HepG2 (cell line): Measurements from ENCODE around the gene MYO3B. TPM values are rescaled to one million over a fixed set of nuclear protein-coding genes. Genes with fewer than 3 reads are reported as not detected.

Experiments
- ATAC-seq: fragments of 200-7000 bp; cut with Tn5 transposase; 3 replicates; pipeline ENCODE4 v1.9.1; 2020; ENCODE audit warnings: mild to moderate bottlenecking, moderate library complexity
- BruUV-seq: library from RNA; stranded (reverse); fragments of 400-500 nt; replicated peaks from 2 replicates; lab custom pipeline; 2021; lab: Mats Ljungman, UMichigan
- CTCF ChIA-PET: fragments of 300-600 bp; formaldehyde crosslinking; extraction: SDS; loops from one replicate; lab custom pipeline; 2021; ENCODE audit warnings: low total read pairs, inconsistent platforms, low intra/inter-chr PET ratio; lab: Yijun Ruan, JAX
- POLR2A ChIA-PET: fragments of 350-600 bp; sonication (Branson Sonifier 250); formaldehyde crosslinking; loops from one replicate; lab custom pipeline; 2020; ENCODE audit warnings: antibody characterized with exemption, inconsistent platforms; lab: Yijun Ruan, JAX
- DNase-seq: peaks from one replicate; pipeline ENCODE4 v3.0.0-alpha.2; 2015; ENCODE audit warnings: low spot score
- FAIRE-seq: peaks from 3 replicates; lab custom pipeline; 2011; peaks lifted over from hg19 to GRCh38; lab: Jason Lieb, UNC
- H2AFZ ChIP-seq: one replicate; pipeline ENCODE4 v1.6.1; 2011; ENCODE audit warnings: low read length, inconsistent platforms
- H3K27ac ChIP-seq: fragments of 300-600 bp; 3 replicates; pipeline ENCODE4 v1.8.0; 2011; ENCODE audit warnings: mixed run types, mild to moderate bottlenecking, mixed read lengths, low read length, inconsistent platforms; ENCODE audit not compliant: insufficient read depth; ENCODE audit errors: extremely low read length
- H3K27me3 ChIP-seq, 2 experiments: fragments of 200-600 bp in 1 of 2; 2 replicates in 1 of 2; 3 replicates in 1 of 2; pipeline versions ENCODE4 v1.6.0 to v1.8.0; 2011; ENCODE audit warnings: low read length in 2 of 2, mild to moderate bottlenecking in 2 of 2, moderate library complexity in 2 of 2, inconsistent platforms in 1 of 2; ENCODE audit not compliant: insufficient read depth in 2 of 2, control insufficient read depth in 1 of 2
- H3K36me3 ChIP-seq, 2 experiments: fragments of 200-600 bp in 1 of 2; replicated peaks in 1 of 2; 2 replicates in 1 of 2; 3 replicates in 1 of 2; pipeline versions ENCODE4 v1.5.1 to v1.8.0; 2011; ENCODE audit warnings: low read length in 2 of 2, inconsistent platforms in 1 of 2; ENCODE audit not compliant: insufficient read depth in 2 of 2, control insufficient read depth in 1 of 2
- H3K4me1 ChIP-seq: 2 replicates; pipeline ENCODE4 v1.5.1; 2012; ENCODE audit warnings: low read length, inconsistent platforms; ENCODE audit not compliant: insufficient read depth
- H3K4me2 ChIP-seq: 2 replicates; pipeline ENCODE4 v1.6.0; 2011; ENCODE audit warnings: low read depth, low read length, inconsistent platforms
- H3K4me3 ChIP-seq, 3 experiments: fragments of 200-600 bp in 1 of 3; sonication (generic), shearing (Covaris generic) in 1 of 3; replicated peaks in 1 of 3; 2 replicates each; pipeline ENCODE4 v1.5.1; 2011 to 2016; ENCODE audit warnings: low read length in 3 of 3, inconsistent platforms in 2 of 3, low read depth in 2 of 3, mild to moderate bottlenecking in 2 of 3, control low read depth in 1 of 3, mixed read lengths in 1 of 3; ENCODE audit not compliant: insufficient read depth in 1 of 3
- H3K79me2 ChIP-seq: one replicate; pipeline ENCODE4 v1.6.1; 2011; ENCODE audit warnings: low read length, inconsistent platforms; ENCODE audit not compliant: insufficient read depth
- H3K9ac ChIP-seq: 2 replicates; pipeline ENCODE4 v1.6.0; 2011; ENCODE audit warnings: mild to moderate bottlenecking, low read depth, low read length, inconsistent platforms; ENCODE audit not compliant: insufficient read depth
- H3K9me3 ChIP-seq: 2 replicates; pipeline ENCODE4 v1.5.1; 2012; ENCODE audit warnings: mild to moderate bottlenecking, low read length
- H4K20me1 ChIP-seq: 2 replicates; pipeline ENCODE4 v1.6.0; 2011; ENCODE audit warnings: inconsistent platforms, mild to moderate bottlenecking, low read length, moderate library complexity; ENCODE audit not compliant: insufficient read depth
- MLXIP ChIP-seq: sonication (generic); formaldehyde crosslinking; IDR thresholded peaks from 2 replicates; pipeline ENCODE4 v1.9.0; 2021; ENCODE audit warnings: missing genetic modification reagents, borderline replicate concordance
- MNT ChIP-seq: fragments of 450-650 bp; IDR thresholded peaks from 2 replicates; pipeline ENCODE4 v1.6.1; 2016
- PCBP2 ChIP-seq: fragments of 200-400 bp; formaldehyde crosslinking; optimal IDR thresholded peaks from 2 replicates; pipeline ENCODE3; 2018; ENCODE audit warnings: low read length, low read depth; ENCODE audit not compliant: poor library complexity, severe bottlenecking
- ZNF550 ChIP-seq: sonication (generic); formaldehyde crosslinking; IDR thresholded peaks from 2 replicates; pipeline ENCODE4 v1.4.0; 2020; ENCODE audit warnings: mild to moderate bottlenecking, missing genetic modification reagents, borderline replicate concordance
- WGBS: methylation state at CpG from one replicate; pipeline ENCODE4 v1.1.6; 2017; ENCODE audit warnings: low lambda C conversion rate; 5-methylcytosine and 5-hydroxymethylcytosine counted together
- in situ Hi-C: cut with HindIII; loops from 2 replicates; pipeline ENCODE4 v1.10.0; 2017; ENCODE audit warnings: low pct_unique_long_range_greater_than_20kb; ENCODE audit not compliant: extremely low pct_ligation_motif_present
- intact Hi-C: fragments of 100-400 bp; cut with micrococcal nuclease; formaldehyde crosslinking; loops from one replicate; pipeline ENCODE4 v1.10.0; 2022; ENCODE audit not compliant: unreplicated experiment
- polyA plus RNA-seq, 8 experiments: library from polyadenylated mRNA; depleted of rRNA in 3 of 8; stranded (reverse) in 7 of 8; unstranded in 1 of 8; fragments of >200 nt; fragmentation: Illumina TruSeq in 4 of 8; extraction: Trizol in 4 of 8; gene quantifications; 2 replicates each; pipeline versions ENCODE4 v1.2.1 to v1.2.3, GENCODE V29; 2011 to 2016; ENCODE audit warnings: low read depth in 4 of 8, missing spikeins in 1 of 8, mixed read lengths in 1 of 8; ENCODE audit not compliant: insufficient read depth in 1 of 8
- total RNA-seq, 5 experiments: library from RNA; depleted of rRNA; stranded (reverse); fragments of >200 nt; fragmentation: Illumina TruSeq; extraction: Trizol; gene quantifications; 2 replicates each; pipeline ENCODE4 v1.2.3, GENCODE V29; 2016; ENCODE audit warnings: low read depth in 1 of 5
- TF ChIP-seq, protein P1 (sequence below): sonication (generic); formaldehyde crosslinking; IDR thresholded peaks from 2 replicates; pipeline ENCODE4 v1.4.0; 2020; ENCODE audit warnings: missing genetic modification reagents
- TF ChIP-seq, protein P2 (sequence below): sonication (generic); formaldehyde crosslinking; IDR thresholded peaks from 2 replicates; pipeline ENCODE4 v1.5.1; 2020; ENCODE audit warnings: missing genetic modification reagents, mild to moderate bottlenecking, borderline replicate concordance
- TF ChIP-seq, protein P3 (sequence below): sonication (generic); formaldehyde crosslinking; IDR thresholded peaks from 2 replicates; pipeline ENCODE4 v1.9.0; 2021; ENCODE audit warnings: missing genetic modification reagents, mild to moderate bottlenecking, borderline replicate concordance

Gene MYO3B
- total and polyA plus RNA-seq, 2 of the 13 experiments (the other 11 are each of a cell fraction or from before 2014, with no cell fraction given) = 0.01 TPM; not detected in 1

DNA sequence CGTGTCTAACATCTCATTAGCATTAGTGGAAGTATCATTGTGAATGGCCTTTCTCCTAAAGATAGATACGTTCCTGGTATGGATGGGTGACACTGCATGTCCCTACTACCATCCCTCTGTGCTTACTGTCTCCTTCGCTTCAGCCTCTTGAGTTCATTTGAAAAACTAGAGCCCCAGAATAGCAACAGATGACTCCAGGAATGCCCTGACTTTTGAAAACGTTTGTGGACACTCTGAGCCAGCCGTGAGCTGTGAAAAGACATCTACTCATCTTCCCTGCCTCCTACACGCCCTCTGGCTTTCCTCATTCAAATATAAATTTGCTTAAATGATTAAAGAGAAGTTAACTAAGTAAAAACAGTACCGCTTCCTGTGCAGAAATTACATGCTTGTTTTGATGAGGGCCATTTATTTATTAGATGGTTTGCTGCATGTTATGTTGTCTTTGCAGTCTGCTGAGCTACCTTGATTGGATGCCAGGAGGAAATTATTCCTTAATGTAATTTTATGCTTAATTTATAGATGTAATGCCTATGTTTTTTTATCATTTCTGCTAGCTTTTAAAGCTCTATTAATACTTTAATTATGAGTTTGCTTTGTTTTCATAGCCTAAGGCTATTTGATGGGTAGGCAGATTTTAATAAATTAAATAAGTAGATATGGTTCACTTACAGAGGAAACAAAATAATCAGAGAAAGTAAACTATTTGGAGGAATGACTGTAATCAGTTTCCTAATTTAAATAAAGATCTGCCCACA, 32.1 kb upstream of the MYO3B start:
- WGBS = 8% methylated on average over 7 of the region's 7 CpGs
- Histone ChIP-seq H3K4me2 (no peak overlapping the region), H2AFZ (no peak overlapping the region), H3K4me1 (no peaks in the 10 kb centered on the region), H3K27ac (no peak overlapping the region), H3K36me3 (no peaks in the 10 kb centered on the region), H3K9ac (no peak overlapping the region), H3K27me3 (peaks cover 4 to 36% of the 10 kb centered on the region in 2 experiments), H3K79me2 (no peaks in the 10 kb centered on the region), H4K20me1 (no peaks in the 10 kb centered on the region), H3K9me3 (no peaks in the 10 kb centered on the region), H3K4me3 (no peak overlapping the region)
- intact Hi-C loops = no loop called here
- CTCF ChIA-PET = no interaction called here
- POLR2A ChIA-PET = interaction anchor here (0.9 kb wide), 1 partner anchor 9 kb away, joined by 3 read pairs; no protein-coding TSS in a partner anchor
- ATAC-seq (no peak), DNase-seq (no peak), FAIRE-seq (no peak)
- in situ Hi-C loops = no loop called here
- BruUV-seq = no TSS peak
- no peak for TF ChIP-seq PCBP2
- no peak for TF ChIP-seq ZNF550 (CRISPR knock-in tag)
- TF ChIP-seq, protein P1, sequence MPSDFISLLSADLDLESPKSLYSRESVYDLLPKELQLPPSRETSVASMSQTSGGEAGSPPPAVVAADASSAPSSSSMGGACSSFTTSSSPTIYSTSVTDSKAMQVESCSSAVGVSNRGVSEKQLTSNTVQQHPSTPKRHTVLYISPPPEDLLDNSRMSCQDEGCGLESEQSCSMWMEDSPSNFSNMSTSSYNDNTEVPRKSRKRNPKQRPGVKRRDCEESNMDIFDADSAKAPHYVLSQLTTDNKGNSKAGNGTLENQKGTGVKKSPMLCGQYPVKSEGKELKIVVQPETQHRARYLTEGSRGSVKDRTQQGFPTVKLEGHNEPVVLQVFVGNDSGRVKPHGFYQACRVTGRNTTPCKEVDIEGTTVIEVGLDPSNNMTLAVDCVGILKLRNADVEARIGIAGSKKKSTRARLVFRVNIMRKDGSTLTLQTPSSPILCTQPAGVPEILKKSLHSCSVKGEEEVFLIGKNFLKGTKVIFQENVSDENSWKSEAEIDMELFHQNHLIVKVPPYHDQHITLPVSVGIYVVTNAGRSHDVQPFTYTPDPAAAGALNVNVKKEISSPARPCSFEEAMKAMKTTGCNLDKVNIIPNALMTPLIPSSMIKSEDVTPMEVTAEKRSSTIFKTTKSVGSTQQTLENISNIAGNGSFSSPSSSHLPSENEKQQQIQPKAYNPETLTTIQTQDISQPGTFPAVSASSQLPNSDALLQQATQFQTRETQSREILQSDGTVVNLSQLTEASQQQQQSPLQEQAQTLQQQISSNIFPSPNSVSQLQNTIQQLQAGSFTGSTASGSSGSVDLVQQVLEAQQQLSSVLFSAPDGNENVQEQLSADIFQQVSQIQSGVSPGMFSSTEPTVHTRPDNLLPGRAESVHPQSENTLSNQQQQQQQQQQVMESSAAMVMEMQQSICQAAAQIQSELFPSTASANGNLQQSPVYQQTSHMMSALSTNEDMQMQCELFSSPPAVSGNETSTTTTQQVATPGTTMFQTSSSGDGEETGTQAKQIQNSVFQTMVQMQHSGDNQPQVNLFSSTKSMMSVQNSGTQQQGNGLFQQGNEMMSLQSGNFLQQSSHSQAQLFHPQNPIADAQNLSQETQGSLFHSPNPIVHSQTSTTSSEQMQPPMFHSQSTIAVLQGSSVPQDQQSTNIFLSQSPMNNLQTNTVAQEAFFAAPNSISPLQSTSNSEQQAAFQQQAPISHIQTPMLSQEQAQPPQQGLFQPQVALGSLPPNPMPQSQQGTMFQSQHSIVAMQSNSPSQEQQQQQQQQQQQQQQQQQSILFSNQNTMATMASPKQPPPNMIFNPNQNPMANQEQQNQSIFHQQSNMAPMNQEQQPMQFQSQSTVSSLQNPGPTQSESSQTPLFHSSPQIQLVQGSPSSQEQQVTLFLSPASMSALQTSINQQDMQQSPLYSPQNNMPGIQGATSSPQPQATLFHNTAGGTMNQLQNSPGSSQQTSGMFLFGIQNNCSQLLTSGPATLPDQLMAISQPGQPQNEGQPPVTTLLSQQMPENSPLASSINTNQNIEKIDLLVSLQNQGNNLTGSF (CRISPR knock-in tag) = no peak
- no peak for TF ChIP-seq MNT
- TF ChIP-seq MLXIP (CRISPR knock-in tag) = no peak
- TF ChIP-seq, protein P2, sequence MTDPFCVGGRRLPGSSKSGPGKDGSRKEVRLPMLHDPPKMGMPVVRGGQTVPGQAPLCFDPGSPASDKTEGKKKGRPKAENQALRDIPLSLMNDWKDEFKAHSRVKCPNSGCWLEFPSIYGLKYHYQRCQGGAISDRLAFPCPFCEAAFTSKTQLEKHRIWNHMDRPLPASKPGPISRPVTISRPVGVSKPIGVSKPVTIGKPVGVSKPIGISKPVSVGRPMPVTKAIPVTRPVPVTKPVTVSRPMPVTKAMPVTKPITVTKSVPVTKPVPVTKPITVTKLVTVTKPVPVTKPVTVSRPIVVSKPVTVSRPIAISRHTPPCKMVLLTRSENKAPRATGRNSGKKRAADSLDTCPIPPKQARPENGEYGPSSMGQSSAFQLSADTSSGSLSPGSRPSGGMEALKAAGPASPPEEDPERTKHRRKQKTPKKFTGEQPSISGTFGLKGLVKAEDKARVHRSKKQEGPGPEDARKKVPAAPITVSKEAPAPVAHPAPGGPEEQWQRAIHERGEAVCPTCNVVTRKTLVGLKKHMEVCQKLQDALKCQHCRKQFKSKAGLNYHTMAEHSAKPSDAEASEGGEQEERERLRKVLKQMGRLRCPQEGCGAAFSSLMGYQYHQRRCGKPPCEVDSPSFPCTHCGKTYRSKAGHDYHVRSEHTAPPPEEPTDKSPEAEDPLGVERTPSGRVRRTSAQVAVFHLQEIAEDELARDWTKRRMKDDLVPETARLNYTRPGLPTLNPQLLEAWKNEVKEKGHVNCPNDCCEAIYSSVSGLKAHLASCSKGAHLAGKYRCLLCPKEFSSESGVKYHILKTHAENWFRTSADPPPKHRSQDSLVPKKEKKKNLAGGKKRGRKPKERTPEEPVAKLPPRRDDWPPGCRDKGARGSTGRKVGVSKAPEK (CRISPR knock-in tag) = no peak
- TF ChIP-seq, protein P3, sequence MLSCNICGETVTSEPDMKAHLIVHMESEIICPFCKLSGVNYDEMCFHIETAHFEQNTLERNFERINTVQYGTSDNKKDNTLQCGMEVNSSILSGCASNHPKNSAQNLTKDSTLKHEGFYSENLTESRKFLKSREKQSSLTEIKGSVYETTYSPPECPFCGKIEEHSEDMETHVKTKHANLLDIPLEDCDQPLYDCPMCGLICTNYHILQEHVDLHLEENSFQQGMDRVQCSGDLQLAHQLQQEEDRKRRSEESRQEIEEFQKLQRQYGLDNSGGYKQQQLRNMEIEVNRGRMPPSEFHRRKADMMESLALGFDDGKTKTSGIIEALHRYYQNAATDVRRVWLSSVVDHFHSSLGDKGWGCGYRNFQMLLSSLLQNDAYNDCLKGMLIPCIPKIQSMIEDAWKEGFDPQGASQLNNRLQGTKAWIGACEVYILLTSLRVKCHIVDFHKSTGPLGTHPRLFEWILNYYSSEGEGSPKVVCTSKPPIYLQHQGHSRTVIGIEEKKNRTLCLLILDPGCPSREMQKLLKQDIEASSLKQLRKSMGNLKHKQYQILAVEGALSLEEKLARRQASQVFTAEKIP = no peak
